Erythroblast (primary cell): ENCODE data around the gene DHRSX.

ENCODE experiments used
- DNase-seq, 2 experiments: peaks; one replicate each; lab custom pipeline; 2025; lab: John Stamatoyannopoulos, UW
- GATA1 ChIP-seq: IDR thresholded peaks from 2 replicates; pipeline ENCODE4 v1.6.1; 2011; ENCODE audit warnings: low read depth, mild to moderate bottlenecking, control low read depth, low read length, moderate library complexity
- POLR2A ChIP-seq: IDR thresholded peaks from 2 replicates; pipeline ENCODE4 v1.6.1; 2011; ENCODE audit warnings: mild to moderate bottlenecking, low read length

DHRSX gene

GRCh38 chrX:2340991-2341390 is 159.8 kb downstream of the DHRSX start:
- no peak for DNase-seq
- no peak for TF ChIP-seq GATA1
- TF ChIP-seq POLR2A, result no peak

GRCh38 chrX:2336181-2336580 is 164.6 kb downstream of the DHRSX start:
- TF ChIP-seq GATA1 (no peak), POLR2A (no peak)
- no peak for DNase-seq

DNA sequence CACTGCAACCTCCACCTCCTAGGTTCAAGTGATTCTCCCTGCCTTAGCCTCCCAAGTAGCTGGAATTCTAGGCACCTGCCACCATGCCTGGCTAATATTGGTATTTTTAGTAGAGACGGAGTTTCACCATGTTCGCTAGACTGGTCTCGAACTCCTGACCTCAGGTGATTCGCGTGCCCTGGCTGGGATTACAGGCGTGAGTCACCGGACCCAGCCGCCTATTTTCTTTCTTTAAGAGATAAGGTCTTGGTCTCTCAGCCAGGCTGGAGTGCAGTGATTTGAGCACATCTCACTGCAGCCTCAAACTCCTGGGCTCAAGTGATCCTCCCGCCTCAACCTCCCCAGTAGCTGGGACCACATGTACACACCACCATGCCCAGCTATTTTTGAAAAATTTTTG is 166.5 kb downstream of the DHRSX start:
- DNase-seq, result no peak
- no peak for TF ChIP-seq GATA1
- no peak for TF ChIP-seq POLR2A

DNA sequence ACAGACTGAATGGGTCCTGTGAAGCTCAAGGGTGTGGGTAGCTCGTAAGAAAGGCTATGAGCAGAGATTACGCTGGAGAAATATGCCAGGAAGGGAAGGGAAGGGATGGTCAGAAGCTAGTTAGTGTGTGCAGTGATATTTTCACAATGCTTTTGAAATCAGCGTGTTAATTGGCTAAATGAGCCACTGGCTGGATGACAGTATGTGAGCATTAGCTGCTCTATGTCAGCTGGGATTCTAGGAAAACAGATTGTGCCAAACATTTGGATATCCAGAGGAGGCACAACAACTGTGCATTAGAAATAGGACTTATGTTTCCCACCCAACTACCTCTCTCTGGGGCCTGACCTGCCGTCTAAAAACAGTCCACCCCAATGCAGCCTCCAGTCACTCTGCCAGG is 168.5 kb downstream of the DHRSX start:
- no peak for DNase-seq
- no peak for TF ChIP-seq GATA1
- no peak for TF ChIP-seq POLR2A

DNA sequence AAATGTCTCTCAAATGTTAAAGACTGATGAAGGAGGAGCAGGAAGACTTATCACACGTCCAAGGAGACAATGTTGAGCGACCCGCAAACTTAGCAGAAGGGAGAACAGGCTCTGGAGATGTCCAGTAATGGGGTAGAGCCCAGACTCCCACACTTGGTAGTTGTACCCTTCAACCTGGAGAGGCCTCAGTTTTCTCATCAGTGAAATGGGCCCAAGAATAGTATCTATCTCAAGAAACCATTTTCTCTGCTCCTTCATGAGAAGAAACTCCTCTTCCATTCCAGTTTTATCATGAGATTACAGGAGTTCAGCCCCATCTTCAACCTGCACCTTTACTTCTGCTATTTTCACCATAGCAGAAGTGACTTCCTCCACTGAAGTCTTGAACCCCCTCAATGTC is 169.9 kb downstream of the DHRSX start:
- DNase-seq, result no peak
- TF ChIP-seq POLR2A (no peak), GATA1 (no peak)

GRCh38 chrX:2330487-2330886 is 170.3 kb downstream of the DHRSX start:
- TF ChIP-seq GATA1 (no peak), POLR2A (no peak)
- no peak for DNase-seq

- DNase-seq, result no peak
- TF ChIP-seq POLR2A (no peak), GATA1 (no peak)
These were observed 173.4 kb downstream of the DHRSX start for GRCh38 chrX:2327423-2327822.

GRCh38 chrX:2325076-2325784 is 175.5 kb downstream of the DHRSX start:
- no peak for DNase-seq
- no peak for TF ChIP-seq POLR2A
- TF ChIP-seq GATA1, result no peak

DNA sequence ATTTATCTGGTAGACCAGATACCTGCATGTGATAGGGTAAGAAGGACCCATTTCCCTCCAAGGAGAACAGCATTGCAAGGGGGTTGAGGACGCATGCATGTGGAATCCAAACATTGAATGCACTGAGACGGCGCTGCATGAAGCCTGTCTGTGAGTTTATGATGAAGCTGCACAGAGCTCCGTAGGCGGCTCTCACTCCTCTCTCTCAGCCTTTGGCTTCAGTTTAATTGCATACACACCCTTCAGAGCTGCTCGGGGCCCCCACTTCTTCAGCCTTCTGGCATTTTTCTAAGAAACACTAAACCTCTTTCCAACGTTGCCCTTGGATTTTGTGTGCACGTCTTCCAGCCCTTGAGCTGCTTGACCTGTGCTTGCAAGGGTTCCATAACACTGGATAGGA is 176.6 kb downstream of the DHRSX start:
- no peak for DNase-seq
- no peak for TF ChIP-seq POLR2A
- no peak for TF ChIP-seq GATA1

DNA sequence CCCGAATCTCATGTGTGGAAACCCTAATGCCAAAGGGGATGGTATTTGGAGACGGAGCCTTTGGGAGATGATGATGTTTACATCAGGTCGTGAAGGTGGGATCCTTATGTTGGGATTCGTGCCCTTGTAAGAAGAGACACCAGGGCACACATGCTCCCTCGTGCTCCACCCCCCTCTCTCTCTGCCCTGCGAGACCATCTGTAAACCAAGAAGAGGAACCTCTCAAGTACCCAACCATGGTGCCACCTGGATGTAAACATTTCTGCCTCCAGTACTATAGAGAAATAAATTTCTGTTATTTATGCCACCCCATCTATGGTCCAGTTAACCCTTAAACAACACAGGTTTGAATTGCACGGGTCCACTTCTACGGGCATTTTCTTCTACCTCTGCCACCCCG is 179.4 kb downstream of the DHRSX start:
- no peak for TF ChIP-seq GATA1
- TF ChIP-seq POLR2A, result no peak
- DNase-seq, result no peak

DNA sequence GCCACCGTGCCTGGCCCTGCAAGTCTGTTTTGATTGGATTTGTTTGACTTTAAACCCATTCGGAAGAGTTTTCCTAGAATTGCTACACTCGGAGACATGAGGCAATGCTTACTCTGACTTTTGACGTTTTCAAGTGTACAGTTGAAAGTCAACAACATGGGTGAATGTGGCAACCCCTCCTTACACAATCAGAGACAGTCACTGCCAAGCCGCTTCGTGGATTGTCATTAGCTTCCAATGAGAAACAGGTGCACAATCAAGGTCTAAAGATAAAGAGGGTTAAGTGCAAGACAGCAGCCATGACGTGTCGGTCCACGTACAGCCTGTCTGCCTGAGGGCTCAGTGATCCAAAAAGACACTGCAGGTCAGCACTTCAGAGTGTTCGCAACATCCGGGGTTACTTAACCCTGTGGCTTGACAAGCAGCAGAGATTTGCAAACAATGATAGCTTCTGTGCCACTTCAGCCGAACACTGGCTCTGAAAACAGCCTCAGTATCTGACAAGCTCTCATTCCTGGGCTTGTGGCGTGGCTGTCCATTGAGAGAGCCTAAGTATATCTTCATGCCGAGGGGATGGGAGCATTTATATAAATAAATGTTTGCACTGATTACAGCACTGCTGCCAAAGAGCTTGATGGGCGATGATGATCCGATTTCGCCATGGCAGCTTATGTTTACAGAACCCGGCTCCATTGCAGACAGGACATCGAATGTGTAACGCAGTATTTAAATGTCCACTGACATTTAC is 180.0 kb downstream of the DHRSX start:
- no peak for DNase-seq
- TF ChIP-seq GATA1 (no peak), POLR2A (no peak)

DNA sequence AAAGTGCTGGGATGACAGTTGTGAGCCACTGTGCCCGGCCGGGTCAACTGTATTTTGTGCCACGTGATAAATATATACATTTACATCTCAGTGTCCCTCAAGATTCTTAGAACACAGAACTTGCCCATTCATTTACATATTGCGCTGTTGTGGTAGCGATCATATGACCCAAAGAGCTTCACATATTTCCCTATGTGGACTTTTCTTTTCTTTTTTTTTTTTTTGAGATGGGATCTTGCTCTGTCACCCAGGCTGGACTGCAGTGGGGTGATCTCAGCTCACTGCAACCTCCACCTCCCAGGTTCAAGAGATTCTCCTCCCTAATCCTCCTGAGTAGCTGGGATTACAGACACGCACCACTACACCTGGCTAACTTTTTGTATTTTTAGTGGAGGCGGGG is 180.7 kb downstream of the DHRSX start:
- DNase-seq, result no peak
- no peak for TF ChIP-seq GATA1
- TF ChIP-seq POLR2A, result no peak

GRCh38 chrX:2318371-2318770 is 182.4 kb downstream of the DHRSX start:
- no peak for DNase-seq
- TF ChIP-seq POLR2A (no peak), GATA1 (no peak)

DNA sequence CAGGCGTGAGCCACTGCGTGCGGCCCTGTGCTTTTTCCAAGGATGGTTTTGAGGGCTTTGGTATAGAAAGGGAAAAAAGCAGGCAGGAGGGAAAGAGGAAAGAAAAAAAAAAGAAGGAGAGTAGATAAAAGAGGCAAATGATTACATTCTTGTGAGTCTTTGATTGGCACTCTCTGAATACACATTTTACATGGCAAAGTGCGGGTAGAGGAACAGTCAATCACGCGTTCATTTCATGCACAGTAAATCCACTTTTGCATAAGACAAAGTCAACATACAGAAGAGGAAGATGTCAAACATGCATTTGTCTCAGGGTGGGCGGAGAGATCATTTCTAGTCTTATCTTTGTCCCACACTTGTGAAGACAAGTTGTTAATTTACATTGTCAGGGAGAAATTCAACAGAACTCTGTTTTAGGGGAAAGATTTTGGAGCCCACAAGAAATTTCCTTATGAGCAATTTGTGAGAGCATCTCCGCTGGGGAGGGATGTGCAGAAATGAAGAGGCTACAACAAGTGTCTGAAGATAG is 183.2 kb downstream of the DHRSX start:
- DNase-seq, result no peak
- TF ChIP-seq POLR2A (no peak), GATA1 (no peak)
